ENCODE data around the gene ATP9B. TPM values are rescaled to one million over a fixed set of nuclear protein-coding genes. Genes with fewer than 3 reads are reported as not detected.
A peak's percentile ranks its signal among the peaks of the same experiment; 100 is the strongest.

The ATP9B gene
- total RNA-seq, 1 experiment from 2014 or later = 44.4 TPM

GRCh38 chr18:79242246-79242645 lies 173.1 kb downstream of the ATP9B start:
- TF ChIP-seq SIN3A (IDR thresholded peaks at IDR 0.05; ENCODE audit: borderline replicate concordance, insufficient read depth, low read depth, low read length) = no peak
- no peak for TF ChIP-seq POLR2AphosphoS5 (IDR thresholded peaks at IDR 0.05; ENCODE audit: low read depth, low read length)
- ATAC-seq (no peak), DNase-seq (ENCODE audit: low read depth, low spot score) (no peak)
- no peaks in the 10 kb centered on the region for H3K36me3 ChIP-seq (ENCODE audit: control insufficient read depth, insufficient read depth, low read length)
- H3K4me1 ChIP-seq (ENCODE audit: control insufficient read depth, insufficient read depth, low read length) = peaks cover 14% of the 10 kb centered on the region
- H3K9me3 ChIP-seq (ENCODE audit: control insufficient read depth, insufficient read depth, low read depth, low read length) = no peaks in the 10 kb centered on the region
- H3K4me3 ChIP-seq (ENCODE audit: low read depth in 2 of 2, low read length in 2 of 2) = no peak overlapping the region
- ChIA-PET POLR2A (no interaction called here), CTCF (no interaction called here)
- H3K27me3 ChIP-seq (ENCODE audit: control insufficient read depth, insufficient read depth, low read length) = no peaks in the 10 kb centered on the region
- BruUV-seq (replicated peaks) = no TSS peak
- intact Hi-C loops (cut with micrococcal nuclease; ENCODE audit: unreplicated experiment) = no loop called here
- in situ Hi-C loops (cut with HindIII; ENCODE audit: low pct_unique_long_range_greater_than_20kb, low sequenced_read_pairs) = no loop called here
- H3K27ac ChIP-seq (ENCODE audit: low read length) = no peak overlapping the region

GRCh38 chr18:79245517-79246001 lies 176.4 kb downstream of the ATP9B start:
- no TSS peak for BruUV-seq (replicated peaks)
- peak; percentile 88 for ATAC-seq
- DNase-seq (ENCODE audit: low read depth, low spot score) = peak; percentile 96

More at GRCh38 chr18:79245517-79246001, 176.4 kb downstream of the ATP9B start:
- Histone ChIP-seq H3K4me1 (ENCODE audit: control insufficient read depth, insufficient read depth, low read length) (peaks cover 16% of the 10 kb centered on the region), H3K4me3 (ENCODE audit: low read depth in 2 of 2, low read length in 2 of 2) (peak overlapping the region; percentile 48 to 59), H3K27ac (ENCODE audit: low read length) (peak overlapping the region; percentile 98), H3K27me3 (ENCODE audit: control insufficient read depth, insufficient read depth, low read length) (no peaks in the 10 kb centered on the region), H3K9me3 (ENCODE audit: control insufficient read depth, insufficient read depth, low read depth, low read length) (no peaks in the 10 kb centered on the region), H3K36me3 (ENCODE audit: control insufficient read depth, insufficient read depth, low read length) (no peaks in the 10 kb centered on the region)
- no peak for TF ChIP-seq REST (IDR thresholded peaks at IDR 0.05; ENCODE audit: insufficient read depth in 1 of 2, low read depth in 2 of 2, low read length in 1 of 2)
- TF ChIP-seq CTCF (IDR thresholded peaks at IDR 0.05) = no peak
- TF ChIP-seq POLR2AphosphoS5 (IDR thresholded peaks at IDR 0.05; ENCODE audit: low read depth, low read length) = peak; percentile 77
- in situ Hi-C loops (cut with HindIII; ENCODE audit: low pct_unique_long_range_greater_than_20kb, low sequenced_read_pairs) = no loop called here
- CTCF ChIA-PET = no interaction called here
- POLR2A ChIA-PET = interaction anchor here (0.6 kb wide), 2 partner anchors 102 to 1390 kb away, joined by 3 to 4 read pairs; no protein-coding TSS in a partner anchor
- intact Hi-C loops (cut with micrococcal nuclease; ENCODE audit: unreplicated experiment) = loop anchor here (5.0 kb wide), 3 partner anchors 173 to 368 kb away; no protein-coding TSS in a partner anchor

All from Panc1 (cell line).